HG02840 (cell line): ENCODE results near the gene NUDT16L1.

Experiments
- ATAC-seq: cut with Tn5 transposase; IDR thresholded peaks from one replicate; pipeline ENCODE4 v1.9.1; 2021; ENCODE audit warnings: mild to moderate bottlenecking, moderate library complexity, moderate number of reproducible peaks; ENCODE audit not compliant: unreplicated experiment, low FRiP score

The NUDT16L1 gene

GRCh38 chr16:4744555-4745273 is 51.4 kb downstream of the NUDT16L1 start:
- no peak for ATAC-seq

- no peak for ATAC-seq
Measured at GRCh38 chr16:4745274-4745569, 51.9 kb downstream of the NUDT16L1 start.
